ENCODE measurements around the gene ATG10.
"Not testable (repeated sequence)": the region's sequence is repeated elsewhere in the genome, so short reads cannot be mapped to it uniquely, and the experiment has no call there.

ATG10 gene

GRCh38 chr5:82119889-82120288, 148.1 kb downstream of the ATG10 start:
- no peak for DNase-seq (ENCODE audit: low read depth, low spot score)

GRCh38 chr5:82129723-82130285, 158.0 kb downstream of the ATG10 start:
- no peak for DNase-seq (ENCODE audit: low read depth, low spot score)

- no peak for DNase-seq (ENCODE audit: low read depth, low spot score)
These were observed 158.8 kb downstream of the ATG10 start for GRCh38 chr5:82130602-82131001.

GRCh38 chr5:82137205-82137604, 165.4 kb downstream of the ATG10 start:
- DNase-seq (ENCODE audit: low read depth, low spot score), result no peak

- not testable (repeated sequence) for DNase-seq (ENCODE audit: low read depth, low spot score)
These were observed 168.0 kb downstream of the ATG10 start for GRCh38 chr5:82139837-82140236.

- no peak for DNase-seq (ENCODE audit: low read depth, low spot score)
These were observed 170.5 kb downstream of the ATG10 start for GRCh38 chr5:82142217-82142841.

- DNase-seq (ENCODE audit: low read depth, low spot score), result no peak
These were observed 171.2 kb downstream of the ATG10 start for GRCh38 chr5:82142928-82143577.

- no peak for DNase-seq (ENCODE audit: low read depth, low spot score)
These were observed 176.2 kb downstream of the ATG10 start for GRCh38 chr5:82147860-82148573.

GRCh38 chr5:82149434-82149833, 177.6 kb downstream of the ATG10 start:
- no peak for DNase-seq (ENCODE audit: low read depth, low spot score)

- DNase-seq (ENCODE audit: low read depth, low spot score), result no peak
These were observed 178.7 kb downstream of the ATG10 start for GRCh38 chr5:82150559-82150958.

- DNase-seq (ENCODE audit: low read depth, low spot score), result no peak
These were observed 179.4 kb downstream of the ATG10 start for GRCh38 chr5:82151204-82151603.

GRCh38 chr5:82151662-82152061, 179.8 kb downstream of the ATG10 start:
- no peak for DNase-seq (ENCODE audit: low read depth, low spot score)

GRCh38 chr5:82152978-82153481, 181.2 kb downstream of the ATG10 start:
- DNase-seq (ENCODE audit: low read depth, low spot score), result no peak

- no peak for DNase-seq (ENCODE audit: low read depth, low spot score)
These were observed 183.0 kb downstream of the ATG10 start for GRCh38 chr5:82154776-82155175.

- no peak for DNase-seq (ENCODE audit: low read depth, low spot score)
These were observed 183.5 kb downstream of the ATG10 start for GRCh38 chr5:82155305-82155704.

GRCh38 chr5:82156874-82157273, 185.1 kb downstream of the ATG10 start:
- DNase-seq (ENCODE audit: low read depth, low spot score), result no peak

- no peak for DNase-seq (ENCODE audit: low read depth, low spot score)
These were observed 187.1 kb downstream of the ATG10 start for GRCh38 chr5:82158755-82159413.

GRCh38 chr5:82160948-82161347, 189.1 kb downstream of the ATG10 start:
- no peak for DNase-seq (ENCODE audit: low read depth, low spot score)

- DNase-seq (ENCODE audit: low read depth, low spot score), result no peak
These were observed 190.8 kb downstream of the ATG10 start for GRCh38 chr5:82162573-82162972.

- DNase-seq (ENCODE audit: low read depth, low spot score), result no peak
These were observed 191.8 kb downstream of the ATG10 start for GRCh38 chr5:82163452-82164175.
